Measurements from ENCODE around the gene EFNB2.

DNA sequence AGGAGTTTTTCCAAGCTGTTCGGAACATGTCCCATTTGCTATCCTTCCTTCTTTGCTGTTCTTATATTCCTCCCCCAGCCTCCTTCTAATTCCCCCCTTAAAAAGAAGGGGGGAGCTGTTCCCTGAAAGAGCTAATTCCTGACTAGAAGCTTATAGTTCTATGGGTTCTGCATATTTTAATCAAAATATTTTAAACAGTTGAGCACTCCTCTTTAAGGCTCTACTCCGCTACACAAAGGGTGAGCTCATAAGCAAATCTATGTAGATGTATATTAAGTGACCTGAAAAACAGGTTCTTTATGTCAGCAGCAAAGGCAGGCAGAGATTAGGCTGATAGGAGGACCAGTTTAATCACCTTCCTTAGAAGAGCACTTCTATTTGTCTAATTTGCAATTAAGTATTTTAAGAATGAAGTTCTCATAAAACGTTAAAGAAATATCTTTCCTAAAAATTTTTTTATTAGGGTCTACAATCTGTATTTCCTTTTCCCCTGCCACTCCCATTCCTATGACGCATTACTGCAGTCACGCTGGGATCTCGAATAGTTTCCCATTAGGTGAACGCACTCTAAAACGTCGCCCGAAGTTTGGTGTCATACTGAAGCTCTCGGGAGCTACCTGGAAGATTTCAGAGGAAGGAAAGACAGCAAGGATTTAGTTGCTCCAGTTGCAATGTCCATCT is 5.2 kb downstream of the EFNB2 start:
- TF ChIP-seq HNRNPLL (IDR thresholded peaks at IDR 0.05; ENCODE audit: low read depth, low read length, poor library complexity, severe bottlenecking) = no peak
- TF ChIP-seq, protein P1, sequence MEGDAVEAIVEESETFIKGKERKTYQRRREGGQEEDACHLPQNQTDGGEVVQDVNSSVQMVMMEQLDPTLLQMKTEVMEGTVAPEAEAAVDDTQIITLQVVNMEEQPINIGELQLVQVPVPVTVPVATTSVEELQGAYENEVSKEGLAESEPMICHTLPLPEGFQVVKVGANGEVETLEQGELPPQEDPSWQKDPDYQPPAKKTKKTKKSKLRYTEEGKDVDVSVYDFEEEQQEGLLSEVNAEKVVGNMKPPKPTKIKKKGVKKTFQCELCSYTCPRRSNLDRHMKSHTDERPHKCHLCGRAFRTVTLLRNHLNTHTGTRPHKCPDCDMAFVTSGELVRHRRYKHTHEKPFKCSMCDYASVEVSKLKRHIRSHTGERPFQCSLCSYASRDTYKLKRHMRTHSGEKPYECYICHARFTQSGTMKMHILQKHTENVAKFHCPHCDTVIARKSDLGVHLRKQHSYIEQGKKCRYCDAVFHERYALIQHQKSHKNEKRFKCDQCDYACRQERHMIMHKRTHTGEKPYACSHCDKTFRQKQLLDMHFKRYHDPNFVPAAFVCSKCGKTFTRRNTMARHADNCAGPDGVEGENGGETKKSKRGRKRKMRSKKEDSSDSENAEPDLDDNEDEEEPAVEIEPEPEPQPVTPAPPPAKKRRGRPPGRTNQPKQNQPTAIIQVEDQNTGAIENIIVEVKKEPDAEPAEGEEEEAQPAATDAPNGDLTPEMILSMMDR (IDR thresholded peaks at IDR 0.05 in 2 of 3, conservative IDR thresholded peaks at IDR 0.05 in 1 of 3; ENCODE audit: insufficient read depth in 2 of 3, low read depth in 1 of 3, low read length in 3 of 3) = no peak
- no peak for TF ChIP-seq PRPF4 (IDR thresholded peaks at IDR 0.05; ENCODE audit: insufficient read depth, low read depth, low read length, poor library complexity, severe bottlenecking)
- TF ChIP-seq SAFB2 (IDR thresholded peaks at IDR 0.05; ENCODE audit: borderline replicate concordance, low read depth, low read length, severe bottlenecking) = no peak
- TF ChIP-seq GABPA (tag; conservative IDR thresholded peaks at IDR 0.05; ENCODE audit: low read depth) = no peak
- no peak for TF ChIP-seq ZNF445 (CRISPR knock-in tag; IDR thresholded peaks at IDR 0.05; ENCODE audit: low read depth)
- no peak for TF ChIP-seq POLR2A (conservative IDR thresholded peaks at IDR 0.05)
- TF ChIP-seq, protein P2, sequence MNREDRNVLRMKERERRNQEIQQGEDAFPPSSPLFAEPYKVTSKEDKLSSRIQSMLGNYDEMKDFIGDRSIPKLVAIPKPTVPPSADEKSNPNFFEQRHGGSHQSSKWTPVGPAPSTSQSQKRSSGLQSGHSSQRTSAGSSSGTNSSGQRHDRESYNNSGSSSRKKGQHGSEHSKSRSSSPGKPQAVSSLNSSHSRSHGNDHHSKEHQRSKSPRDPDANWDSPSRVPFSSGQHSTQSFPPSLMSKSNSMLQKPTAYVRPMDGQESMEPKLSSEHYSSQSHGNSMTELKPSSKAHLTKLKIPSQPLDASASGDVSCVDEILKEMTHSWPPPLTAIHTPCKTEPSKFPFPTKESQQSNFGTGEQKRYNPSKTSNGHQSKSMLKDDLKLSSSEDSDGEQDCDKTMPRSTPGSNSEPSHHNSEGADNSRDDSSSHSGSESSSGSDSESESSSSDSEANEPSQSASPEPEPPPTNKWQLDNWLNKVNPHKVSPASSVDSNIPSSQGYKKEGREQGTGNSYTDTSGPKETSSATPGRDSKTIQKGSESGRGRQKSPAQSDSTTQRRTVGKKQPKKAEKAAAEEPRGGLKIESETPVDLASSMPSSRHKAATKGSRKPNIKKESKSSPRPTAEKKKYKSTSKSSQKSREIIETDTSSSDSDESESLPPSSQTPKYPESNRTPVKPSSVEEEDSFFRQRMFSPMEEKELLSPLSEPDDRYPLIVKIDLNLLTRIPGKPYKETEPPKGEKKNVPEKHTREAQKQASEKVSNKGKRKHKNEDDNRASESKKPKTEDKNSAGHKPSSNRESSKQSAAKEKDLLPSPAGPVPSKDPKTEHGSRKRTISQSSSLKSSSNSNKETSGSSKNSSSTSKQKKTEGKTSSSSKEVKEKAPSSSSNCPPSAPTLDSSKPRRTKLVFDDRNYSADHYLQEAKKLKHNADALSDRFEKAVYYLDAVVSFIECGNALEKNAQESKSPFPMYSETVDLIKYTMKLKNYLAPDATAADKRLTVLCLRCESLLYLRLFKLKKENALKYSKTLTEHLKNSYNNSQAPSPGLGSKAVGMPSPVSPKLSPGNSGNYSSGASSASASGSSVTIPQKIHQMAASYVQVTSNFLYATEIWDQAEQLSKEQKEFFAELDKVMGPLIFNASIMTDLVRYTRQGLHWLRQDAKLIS (CRISPR knock-in tag; IDR thresholded peaks at IDR 0.05) = no peak
- no peak for TF ChIP-seq RCOR1 (IDR thresholded peaks at IDR 0.05; ENCODE audit: borderline replicate concordance in 1 of 2, low read depth in 2 of 2, low read length in 2 of 2)
- TF ChIP-seq ZKSCAN3 (CRISPR knock-in tag; IDR thresholded peaks at IDR 0.05) = no peak
- no peak for TF ChIP-seq EZH2 (IDR thresholded peaks at IDR 0.05; ENCODE audit: borderline replicate concordance, low read depth, low read length)
- TF ChIP-seq FUS (optimal IDR thresholded peaks at IDR 0.05; ENCODE audit: low read depth, low read length) = no peak

Measured in K562 (cell line).